HG02981 (cell line): Measurements from ENCODE around the gene GPS1.
"Not testable (repeated sequence)": the region's sequence is repeated elsewhere in the genome, so short reads cannot be mapped to it uniquely, and the experiment has no call there.

Experiments
- ATAC-seq: cut with Tn5 transposase; IDR thresholded peaks from one replicate; pipeline ENCODE4 v1.9.1; 2021; ENCODE audit warnings: mild to moderate bottlenecking, moderate library complexity; ENCODE audit not compliant: unreplicated experiment

The GPS1 gene

DNA sequence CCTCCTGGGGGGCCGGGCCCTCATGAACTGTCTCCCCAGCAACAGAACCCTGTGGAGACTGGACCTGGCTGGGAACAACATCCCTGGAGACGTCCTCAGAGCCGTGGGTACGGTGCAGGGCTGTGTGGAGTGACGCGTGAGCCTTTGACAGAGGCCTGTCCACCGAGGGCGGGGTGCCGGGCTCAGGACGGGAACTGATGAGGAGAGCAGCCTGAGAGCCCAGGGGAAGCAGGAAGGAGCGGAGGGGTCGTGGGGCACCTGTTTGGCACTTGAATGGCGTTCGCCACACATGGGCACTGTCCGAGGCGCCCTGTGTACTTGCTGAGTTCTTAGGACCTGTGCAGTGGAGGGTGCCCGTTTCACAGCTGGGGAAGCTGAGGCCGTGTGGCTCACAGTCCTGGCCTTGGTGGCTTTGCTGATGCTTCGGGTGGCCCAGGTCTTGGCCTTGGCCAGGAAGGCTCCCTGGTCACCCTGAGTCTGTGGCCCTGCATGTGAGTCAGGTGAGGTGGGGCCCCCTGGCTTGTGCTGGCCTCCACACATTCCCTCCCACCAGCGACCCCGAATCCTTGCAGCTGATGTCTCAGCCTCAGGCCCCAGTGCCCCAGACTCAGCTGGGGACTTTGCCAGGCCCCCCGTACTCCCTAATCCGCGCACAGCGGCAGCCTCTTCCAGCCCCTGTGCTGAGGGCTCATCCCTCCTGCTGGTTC lies 26.1 kb upstream of the GPS1 start:
- no peak for ATAC-seq

DNA sequence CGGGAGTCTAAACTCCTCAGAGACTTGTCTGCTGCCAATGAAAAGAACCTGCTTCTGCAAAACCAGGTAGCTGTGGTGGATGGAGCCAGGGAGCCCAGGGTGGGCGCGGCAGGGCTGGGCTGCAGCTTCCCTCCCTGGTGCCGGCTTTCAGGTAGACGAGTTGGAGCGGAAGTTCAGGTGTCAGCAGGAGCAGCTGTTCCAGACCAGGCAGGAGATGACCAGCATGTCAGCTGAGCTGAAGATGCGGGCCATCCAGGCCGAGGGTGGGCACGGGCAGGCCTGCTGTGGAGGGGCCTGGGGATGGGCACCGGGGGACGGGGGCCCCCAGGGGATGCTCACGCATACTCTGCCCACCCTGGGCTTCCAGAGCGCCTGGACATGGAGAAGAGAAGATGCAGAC lies 23.5 kb upstream of the GPS1 start:
- no peak for ATAC-seq

DNA sequence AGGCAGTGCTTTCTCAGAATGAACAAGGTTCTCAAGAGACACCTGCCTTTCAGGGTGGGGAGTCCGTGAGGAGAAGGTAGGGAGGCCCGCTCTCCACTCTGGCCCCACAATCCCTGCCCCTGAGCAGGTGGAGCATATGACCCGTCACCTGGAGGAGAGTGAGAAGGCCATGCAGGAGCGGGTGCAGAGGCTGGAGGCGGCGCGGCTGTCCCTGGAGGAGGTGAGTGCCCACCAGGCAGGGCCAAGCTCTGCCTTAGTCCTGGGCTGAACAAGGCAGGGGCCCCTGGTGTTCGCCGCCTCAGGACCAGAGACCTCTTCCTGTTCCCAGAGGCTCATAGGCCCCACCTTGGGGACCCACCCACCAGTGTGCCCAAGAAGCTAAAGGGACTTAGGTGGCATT lies 22.7 kb upstream of the GPS1 start:
- ATAC-seq = no peak

DNA sequence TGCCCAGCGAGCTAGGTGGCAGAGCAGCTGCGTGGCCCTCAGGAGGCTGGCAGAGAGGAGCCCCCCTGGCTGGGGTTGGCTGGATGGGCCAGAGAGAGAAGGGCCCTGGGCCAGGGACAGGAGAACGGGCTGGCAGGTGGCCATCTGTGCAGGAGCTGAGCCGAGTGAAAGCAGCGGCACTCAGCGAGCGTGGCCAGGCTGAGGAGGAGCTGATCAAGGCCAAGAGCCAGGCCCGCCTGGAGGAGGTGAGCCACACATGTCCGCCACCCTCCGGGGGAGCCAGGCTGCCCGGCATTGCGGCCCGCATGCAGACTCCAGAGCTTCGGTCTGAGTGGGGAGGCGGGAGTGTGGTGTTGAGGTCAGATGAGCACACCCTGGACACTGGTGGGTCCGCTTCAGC lies 22.3 kb upstream of the GPS1 start:
- ATAC-seq = no peak

- no peak for ATAC-seq
These were observed 21.7 kb upstream of the GPS1 start for GRCh38 chr17:82029990-82030469.

GRCh38 chr17:82030470-82031302 lies 21.0 kb upstream of the GPS1 start:
- no peak for ATAC-seq

DNA sequence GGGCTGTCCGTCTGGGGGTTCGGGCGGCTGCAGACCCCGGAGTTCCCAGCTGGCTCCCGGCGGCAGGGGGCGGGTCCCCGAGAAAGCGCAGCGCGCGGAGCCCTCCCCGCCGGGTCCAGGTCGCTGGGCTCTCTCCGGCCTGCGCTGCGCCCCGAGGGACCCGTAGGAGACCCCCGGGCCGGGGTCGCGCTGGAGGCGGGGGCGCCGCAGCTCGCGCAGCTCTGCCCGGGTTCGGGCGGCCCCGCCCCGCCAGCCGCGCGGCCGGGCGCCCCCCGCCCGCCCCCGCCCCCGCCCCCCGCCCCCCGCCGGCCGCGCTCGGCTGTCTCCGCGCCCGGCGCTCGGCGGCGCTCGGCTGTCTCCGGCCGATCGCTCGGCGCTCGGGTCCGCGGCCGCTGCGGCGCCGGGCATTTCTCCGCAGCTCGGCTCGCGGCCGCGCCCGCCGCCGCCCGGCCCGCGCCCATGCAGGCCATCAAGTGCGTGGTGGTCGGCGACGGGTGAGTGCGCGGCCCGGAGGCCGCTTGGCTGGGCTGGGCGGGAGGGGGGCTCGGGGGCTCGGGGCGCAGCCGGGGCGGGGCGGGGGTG lies 20.3 kb upstream of the GPS1 start, which contains the start of gene RAC3:
Gene RAC3 (plus strand): TSS at position 376 of the 582 bp plus-strand sequence. CDS start 84 bp downstream, at position 460.
- no peak for ATAC-seq

GRCh38 chr17:82031885-82032627 lies 19.6 kb upstream of the GPS1 start:
- ATAC-seq = no peak

DNA sequence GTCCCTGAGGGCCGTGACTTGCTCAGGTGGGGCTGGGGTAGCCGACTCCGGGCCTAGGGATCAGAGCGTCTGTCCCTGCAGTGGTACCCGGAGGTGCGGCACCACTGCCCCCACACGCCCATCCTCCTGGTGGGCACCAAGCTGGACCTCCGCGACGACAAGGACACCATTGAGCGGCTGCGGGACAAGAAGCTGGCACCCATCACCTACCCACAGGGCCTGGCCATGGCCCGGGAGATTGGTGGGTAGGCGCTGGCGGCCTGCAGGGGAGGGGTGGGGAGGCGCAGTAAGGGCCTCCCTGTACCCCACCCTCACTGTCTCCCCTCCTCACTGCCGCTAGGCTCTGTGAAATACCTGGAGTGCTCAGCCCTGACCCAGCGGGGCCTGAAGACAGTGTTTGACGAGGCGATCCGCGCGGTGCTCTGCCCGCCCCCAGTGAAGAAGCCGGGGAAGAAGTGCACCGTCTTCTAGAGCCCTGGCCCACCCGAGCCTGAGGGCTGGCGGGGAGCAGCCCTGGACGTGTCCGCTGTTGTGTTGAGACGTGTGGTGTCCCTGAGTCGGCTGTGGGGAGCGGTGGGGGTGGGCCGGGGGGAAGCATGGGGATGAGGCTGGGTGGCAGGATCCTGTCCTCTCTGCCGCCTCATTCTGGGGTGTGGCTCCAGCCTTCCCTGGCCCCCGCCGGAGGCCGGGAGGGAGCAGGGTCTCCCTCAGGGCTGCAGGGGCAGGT lies 18.2 kb upstream of the GPS1 start:
- no peak for ATAC-seq

DNA sequence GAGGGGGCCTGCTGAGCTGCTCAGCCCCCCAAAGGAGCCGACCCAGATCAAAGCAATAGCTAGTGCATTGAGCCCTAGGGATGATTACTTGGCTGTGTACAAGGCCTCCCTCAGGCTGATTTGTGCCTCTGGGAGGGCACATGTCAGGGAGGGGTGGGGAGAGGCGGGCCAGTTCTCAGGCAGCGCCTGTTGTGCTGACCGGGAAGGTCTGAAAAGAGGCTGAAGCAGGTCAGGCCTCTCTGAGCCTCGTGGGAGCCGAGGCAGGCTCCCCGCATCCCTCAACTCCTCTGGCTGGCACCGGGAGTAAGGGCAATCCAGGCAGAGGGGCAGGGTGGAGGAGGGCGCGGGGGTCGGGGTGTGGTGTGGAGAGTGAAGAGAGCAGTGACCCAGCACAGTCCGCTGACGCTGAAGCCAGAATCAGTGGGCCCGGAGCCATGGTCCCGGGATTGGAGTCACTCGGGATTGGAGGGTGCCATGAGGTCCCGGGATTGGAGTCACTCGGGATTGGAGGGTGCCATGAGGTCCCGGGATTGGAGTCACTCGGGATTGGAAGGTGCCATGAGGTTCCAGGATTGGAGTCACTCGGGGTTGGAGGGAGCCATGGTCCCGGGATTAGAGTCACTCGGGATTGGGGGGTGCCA lies 17.2 kb upstream of the GPS1 start:
- ATAC-seq = no peak

DNA sequence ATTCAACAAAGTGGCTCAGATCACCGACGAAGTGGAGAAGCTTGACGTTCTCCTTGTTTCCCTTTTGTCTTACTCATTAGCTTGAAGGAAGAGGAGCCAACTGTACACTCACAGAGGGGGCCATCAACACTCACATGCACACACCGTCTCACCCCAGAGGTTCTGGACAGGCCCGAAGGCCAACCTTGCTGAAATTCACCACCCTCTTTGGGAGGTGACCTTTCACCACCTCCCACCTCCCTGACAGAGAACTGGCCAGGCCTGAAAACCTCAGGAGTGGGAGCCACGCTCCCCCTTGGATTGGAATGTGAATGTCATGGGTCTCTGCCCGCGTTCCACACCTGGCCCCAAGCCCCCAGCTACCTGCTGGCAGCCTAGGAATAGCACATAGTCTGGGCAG lies 16.2 kb upstream of the GPS1 start:
- no peak for ATAC-seq

DNA sequence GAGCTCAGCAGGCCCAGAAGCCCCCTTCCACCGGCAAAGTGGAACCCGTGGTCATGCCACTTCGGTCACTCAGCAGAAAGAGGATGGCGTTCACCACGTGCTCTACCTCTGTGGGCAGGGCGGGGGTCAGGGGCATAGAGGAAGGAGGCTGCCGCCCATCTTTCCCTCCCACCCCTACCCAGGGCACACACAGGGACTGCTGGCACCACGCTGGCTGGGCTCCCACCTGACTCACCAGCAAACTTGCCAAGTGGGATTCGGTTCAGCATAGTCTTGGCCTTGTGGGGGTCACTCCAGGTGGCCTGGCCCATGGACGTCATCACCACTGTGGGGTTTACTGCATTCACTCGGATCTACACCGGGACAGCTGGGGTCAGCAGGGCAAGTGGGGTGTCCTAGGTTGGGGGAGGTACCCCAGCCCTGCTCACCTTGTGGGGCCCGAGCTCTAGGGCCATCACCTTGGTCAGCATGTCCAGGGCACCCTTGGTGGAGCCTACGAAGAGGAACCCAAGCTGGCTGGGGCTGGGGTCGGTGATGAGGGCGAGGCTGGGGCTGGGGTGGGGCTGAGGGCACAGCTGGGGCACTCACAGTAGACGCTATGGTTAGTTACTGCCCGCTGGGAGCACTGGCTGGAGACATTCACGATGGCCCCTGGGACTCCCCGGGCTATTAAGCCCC lies 15.6 kb upstream of the GPS1 start:
- ATAC-seq = no peak

- ATAC-seq = no peak
These were observed 15.0 kb upstream of the GPS1 start for GRCh38 chr17:82036634-82037091.

GRCh38 chr17:82037092-82037888 lies 14.4 kb upstream of the GPS1 start, which contains the start of gene DCXR:
Gene DCXR (minus strand): TSS chr17:82037697. CDS start chr17:82037682, 15 bp downstream.
- ATAC-seq = peak; percentile 85

DNA sequence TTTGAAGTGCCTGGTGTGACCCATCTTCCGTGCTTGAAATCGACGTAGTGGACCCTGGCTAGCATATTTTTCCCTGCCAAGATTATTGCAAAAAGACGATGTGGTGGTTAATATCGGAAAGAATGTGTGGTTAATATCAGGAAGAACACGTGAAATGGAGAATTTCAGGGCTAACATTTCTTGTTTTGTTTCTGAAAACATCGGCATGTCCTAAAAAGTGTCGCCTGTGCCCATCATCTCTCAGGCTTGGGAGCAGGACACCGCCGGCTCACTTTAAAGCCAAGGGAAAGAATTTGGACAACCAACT lies 13.9 kb upstream of the GPS1 start:
- no peak for ATAC-seq

DNA sequence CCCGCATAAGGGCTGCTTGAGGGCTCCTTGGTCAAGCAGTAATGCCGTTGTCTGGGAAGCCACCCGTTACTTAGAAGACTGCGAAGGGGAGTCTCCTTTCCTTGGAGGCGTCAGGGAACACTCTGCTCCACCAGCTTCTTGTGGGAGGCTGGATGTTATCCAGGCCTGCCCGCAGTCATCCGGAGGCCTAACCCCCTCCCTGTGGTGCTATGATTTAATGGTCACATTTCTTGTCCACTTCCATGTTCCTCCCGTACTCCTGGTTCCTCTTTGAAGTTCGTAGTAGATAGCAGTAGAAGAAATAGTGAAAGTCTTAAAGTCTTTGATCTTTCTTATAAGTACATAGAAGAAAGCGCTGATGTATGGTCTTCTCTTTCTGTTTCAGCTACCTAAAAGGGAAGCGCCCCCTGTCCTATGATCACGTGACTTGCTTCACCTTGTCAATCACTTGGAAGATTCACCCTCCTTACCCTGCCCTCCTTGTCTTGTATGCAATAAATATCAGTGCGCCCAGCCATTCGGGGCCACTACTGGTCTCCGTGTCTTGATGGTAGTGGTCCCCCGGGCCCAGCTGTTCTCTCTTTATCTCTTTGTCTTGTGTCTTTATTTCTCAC lies 12.8 kb upstream of the GPS1 start:
- not testable (repeated sequence) for ATAC-seq

GRCh38 chr17:82039695-82040299 lies 11.9 kb upstream of the GPS1 start:
- ATAC-seq = no peak
